GM19397 (cell line): Measurements from ENCODE around the gene ADGRG1.

ENCODE experiments used
- ATAC-seq: cut with Tn5 transposase; IDR thresholded peaks from one replicate; pipeline ENCODE4 v1.9.1; 2021; ENCODE audit warnings: mild to moderate bottlenecking, moderate library complexity; ENCODE audit not compliant: unreplicated experiment

The ADGRG1 gene

DNA sequence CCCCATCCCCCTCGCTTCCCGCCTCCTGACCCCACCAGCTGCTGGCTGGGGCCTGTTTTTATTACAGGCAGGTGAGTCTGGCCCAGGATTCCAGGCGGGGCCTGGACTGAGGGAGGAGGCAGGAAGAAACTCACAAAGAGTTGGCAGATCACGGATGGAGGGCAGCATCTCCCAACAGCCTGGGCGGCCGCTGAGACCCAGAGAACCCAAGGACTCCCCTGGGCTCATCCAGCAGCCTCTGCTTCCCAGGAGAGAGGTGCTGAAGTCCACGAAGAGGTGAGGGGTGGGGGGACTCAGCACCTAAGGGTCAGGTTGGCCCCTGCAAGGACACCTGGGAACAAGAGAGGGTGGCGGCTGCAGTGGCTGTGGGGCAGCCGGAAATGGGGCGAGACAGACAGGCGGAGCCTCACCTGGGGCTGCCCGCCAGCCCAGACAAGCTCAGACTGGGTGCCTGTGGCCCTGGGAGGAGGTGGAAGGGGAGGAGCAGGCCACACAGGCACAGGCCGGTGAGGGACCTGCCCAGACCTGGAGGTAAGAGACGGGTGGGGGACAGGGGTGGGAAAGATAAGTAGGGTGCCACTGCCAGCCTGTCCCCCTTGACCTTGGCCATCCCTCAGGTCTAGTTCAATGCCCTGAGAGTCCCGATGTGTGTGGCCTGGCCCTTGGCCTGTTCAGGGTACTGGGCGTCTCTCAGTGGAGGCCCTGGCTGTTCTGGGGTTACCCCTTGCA is 8.7 kb upstream of the ADGRG1 start:
- ATAC-seq, result no peak

DNA sequence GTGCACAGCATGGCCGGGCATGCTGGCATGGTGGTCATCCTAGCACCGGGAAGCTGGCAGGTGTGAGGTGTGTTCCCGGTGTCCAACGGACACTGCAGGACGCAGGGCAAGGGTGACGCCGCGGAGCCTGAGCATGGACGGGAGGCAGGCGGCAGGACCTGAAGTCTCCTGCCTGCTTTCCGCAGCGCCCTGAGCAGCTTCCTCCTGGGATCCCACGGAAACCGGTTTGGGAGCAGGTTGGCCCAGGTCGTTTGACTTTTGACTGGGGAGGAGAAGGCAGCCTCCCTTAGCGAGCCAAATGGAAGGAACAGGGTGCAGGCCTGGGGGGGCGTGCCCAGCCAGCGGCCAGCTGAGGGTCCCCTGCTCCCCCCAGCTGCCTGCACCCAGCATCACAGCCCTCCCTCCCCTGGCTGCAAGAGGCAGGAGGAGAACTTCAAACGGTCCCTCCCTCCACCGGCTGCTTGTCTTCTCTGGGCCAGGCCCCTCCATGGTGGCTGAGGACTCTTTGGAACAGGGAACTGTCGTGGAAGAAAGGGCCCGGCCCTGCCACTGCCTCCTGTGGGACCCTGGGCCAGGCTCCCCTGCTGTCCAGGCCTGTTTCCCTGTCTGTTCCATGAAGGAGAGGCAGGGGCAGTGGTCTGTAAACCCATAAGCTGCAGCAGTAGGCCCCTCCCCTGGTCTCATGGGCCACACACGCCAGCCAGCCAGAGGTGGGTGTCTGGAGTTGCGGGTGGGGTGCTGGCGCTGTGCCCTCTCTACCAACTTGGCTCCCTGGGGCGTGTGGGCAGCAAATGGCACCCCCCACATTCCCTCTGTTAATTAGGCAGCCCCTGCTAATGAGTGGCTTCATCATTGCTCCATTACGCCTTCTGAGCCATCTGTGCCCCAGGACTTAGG is 7.8 kb upstream of the ADGRG1 start:
- ATAC-seq, result no peak

DNA sequence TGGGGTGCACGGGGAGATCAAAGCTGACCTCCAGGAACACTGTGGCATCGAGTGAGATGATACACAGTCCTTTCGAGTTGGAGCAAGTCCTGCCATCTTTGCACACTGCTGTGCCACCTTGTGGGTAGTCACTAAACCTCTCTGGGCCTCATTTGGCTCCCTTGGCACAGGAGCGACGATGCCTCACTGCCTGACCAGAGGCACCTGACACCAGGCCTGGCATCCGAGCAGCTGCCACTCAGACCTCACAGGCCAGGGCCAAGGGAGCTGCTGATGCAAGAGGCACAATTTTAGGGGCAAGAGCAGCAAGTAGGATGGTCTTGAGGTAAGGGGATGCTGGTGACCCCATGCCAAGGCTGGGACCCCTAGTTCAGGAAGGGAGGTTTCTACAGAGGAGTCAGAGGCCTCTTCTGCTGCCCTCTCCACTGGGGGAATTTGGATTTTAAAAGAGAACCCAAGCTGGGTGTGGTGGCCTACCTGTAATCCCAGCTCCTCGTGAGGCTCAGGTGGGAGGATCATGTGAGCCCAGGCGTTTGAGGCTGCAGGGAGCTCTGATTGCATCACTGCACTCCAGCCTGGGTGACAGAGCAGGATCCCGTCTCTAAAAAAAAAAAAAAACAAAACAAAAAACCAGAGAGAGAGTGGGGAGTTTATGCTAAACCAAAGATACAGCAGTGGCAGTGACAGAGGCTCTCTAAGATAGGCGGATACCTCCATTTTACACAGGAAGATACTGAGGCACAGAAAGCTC is 6.7 kb upstream of the ADGRG1 start:
- no peak for ATAC-seq

DNA sequence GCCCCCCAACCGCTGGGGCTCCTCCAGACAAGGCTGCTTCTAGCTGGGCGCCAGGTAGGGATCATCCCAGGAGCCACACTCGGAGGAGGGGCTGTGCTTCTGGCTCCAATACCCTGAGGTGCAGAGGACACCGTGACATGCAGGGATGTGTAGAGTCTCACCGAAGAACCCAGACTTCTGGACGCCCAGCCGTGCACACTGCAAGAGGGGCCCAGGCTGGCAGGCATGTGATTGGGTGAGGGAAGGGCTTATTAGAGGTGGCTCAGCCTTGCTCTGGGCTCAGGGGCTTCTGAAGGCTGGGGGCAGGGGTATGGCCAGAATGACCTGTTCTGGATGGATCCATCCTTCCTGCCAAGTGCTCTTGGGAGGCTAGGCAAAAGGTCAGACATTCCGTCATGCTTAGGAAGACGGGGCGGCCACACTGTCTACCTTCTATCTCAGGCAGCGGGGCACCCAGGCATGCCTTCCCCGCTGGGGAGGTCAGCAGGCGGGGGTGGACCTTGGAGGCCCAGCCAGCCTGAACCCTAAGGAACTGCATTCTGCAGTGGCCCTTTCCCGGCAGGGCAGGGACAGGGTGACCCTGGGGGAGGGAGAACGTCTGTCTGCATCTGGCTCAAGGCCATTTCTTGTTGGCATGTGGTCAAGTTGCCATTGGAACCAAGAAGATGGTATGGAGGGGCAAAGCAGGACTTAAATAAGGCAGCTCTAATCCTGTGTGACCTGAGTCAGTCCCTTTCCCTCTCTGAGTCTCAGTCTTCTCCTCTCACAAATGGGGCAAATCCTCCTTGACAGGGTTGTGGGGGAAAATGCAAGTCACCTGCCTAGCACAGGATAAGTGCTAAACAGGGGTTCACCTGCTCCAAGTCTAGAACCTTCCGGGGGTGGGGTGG is 5.8 kb upstream of the ADGRG1 start:
- no peak for ATAC-seq

DNA sequence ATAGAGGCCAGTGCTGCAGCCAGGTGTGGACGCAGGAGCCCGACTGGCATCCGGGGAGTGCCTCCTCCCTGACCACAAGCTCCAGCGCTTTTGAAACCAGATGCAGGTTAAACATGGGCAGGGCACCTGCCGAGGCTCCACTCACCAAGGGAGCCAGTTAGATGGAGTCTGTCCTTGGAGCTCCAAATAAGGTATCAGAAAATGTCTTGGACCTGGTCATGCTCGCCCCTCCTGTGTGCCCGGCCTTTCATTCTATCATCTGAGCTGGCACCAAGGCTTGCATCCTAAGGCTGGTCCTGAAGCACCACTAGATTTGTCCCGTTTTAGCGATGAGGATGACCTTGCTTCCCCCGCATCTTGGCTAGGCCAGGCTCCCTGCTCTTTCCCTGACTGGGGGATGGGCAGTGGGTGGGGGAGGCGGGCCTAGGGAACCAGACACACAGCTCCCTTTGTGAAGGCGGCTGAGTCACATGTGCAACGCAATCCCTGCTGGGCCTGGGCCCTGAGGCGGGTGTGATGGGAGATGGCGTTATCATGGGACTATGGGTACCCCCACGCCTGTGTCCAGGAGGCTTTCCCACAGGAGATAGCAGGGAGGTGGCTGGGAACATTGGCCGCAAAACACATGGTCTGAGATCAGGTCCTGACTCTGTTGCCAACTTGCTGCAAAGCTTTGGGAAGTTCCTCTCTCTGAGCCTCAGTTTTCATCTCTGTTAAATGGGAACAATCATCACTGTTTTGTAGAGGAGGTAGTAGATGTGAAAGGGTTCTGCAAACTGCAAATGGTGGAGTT is 5.0 kb upstream of the ADGRG1 start:
- no peak for ATAC-seq

DNA sequence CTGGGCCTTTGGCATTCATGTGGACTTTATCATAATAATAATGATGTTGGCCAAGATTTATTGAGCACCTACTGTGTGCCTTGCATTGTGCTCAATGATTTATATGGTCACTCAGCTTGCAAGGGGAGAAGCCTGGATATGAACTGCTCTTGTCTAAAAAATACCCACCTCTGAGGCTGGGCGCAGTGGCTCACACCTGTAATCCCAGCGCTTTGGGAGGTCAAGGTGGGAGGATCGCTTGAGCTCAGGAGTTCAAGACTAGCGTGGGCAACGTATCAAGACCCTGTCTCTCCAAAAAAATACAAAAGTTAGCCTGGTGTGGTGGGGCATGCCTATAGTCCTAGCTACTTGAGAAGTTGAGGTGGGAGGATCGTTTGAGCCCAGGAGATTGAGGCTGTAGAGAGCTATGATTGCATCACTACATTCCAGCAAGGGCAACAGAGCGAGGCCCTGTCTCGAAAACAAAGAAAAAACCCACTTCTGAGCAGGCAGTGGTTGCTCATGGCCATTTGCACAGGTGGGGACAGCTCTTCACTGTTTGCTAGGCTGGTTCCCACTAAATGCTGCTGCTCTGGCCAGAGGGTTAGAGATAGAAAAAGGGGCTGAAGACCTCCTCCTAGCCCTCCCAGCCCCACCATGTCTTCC is 4.3 kb upstream of the ADGRG1 start:
- no peak for ATAC-seq

DNA sequence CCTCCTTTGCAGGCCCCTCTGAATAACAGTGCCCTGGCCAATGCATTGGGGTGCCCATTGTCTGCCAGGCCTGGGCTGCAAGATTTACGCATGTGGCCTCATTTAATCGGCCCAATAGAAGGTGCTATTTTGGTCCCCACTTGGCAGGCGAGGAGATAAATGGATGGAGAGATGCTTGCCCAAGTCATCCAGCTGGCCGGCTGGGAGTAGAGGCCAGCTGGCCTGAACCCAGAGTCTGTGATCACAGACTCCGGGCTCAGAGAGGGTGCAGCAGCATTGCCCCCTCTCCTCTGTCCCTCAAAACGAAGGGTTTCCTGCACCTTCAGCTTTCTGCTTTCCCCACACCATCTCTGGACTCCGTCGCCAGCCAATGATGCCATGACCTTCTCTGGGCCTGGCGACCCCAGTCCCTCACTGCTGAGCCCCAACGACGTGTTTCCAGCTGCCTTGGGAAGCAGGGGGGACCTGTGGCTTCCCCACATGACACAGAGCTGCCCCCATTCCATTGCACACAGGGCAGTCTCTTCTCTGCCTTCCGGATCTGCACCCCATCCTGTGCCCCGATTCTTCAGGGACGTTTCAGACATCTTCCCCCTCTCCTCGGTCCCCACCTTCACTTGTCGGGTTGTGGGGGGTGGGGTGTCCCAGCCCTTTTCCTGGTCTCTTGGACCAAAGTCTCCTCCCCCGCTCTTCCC is 3.5 kb upstream of the ADGRG1 start:
- no peak for ATAC-seq

DNA sequence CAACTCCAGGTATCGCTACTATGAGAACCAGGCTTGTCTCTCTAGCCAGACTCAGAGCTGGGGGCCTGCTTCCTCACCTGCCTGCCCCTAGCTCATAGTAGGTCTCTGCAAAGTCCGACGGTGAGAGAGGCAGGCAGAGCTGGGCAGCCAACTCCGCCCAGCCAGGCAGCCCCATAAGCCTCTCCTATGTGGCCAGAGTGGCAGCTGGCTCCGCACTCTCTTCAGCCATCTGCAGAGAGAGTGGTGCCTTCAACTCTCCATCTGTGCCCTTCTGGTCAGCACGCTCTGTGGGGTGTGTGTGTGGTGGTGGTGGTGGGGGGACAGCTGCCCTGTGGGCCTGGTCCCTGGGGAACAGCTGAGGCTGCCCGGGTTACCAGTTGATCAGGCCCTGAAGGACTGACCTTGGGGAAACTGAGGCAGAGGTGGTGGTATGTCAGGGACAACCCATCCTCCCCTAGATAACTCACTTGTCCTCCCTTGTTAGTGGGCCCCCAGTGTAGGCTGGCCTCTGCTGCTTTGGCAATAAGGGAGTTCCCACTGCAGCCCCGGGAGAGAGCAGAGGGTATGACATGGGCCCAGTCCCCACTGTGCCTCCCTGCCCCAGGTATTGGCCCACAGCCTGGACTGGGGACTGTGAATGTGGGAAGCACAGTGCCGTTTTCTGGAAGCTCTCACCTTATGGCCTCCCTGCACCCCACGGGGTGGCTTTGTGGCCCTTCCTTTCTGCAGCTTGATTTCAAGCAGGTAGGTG is 1.8 kb upstream of the ADGRG1 start:
- ATAC-seq, result no peak

DNA sequence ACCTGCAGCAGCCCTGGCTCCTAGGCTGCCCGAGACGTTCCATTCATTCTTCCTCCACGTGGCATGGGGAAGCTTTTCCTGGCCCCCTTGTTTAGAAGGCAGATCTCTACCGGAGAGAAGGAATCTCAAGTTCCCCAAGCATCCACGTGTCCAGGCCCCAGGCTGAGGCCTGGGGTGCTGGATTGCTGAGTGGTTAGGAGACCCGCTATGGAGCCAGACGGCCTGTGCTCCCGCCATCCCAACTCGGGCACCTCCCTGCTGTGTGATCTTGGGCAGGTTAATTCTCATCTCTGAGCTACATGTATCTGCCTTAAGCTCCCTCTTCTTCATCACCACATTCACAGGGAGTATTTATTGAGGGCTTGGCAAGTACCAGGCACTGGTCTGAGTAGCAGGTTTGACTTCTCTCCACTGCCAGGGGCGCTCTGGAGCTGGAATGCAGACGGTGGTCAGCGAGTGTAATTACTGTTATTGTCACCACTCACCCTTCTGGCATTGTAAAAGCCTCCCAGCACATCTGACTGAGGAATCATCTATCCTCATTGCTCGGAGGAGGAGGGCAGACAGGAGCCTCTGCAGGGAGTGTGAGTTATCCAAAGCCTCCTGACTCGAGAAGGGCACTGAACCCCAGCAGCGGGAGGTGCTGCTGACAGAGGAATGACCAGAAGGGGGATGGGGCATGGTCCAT is 1.1 kb upstream of the ADGRG1 start:
- ATAC-seq, result no peak

DNA sequence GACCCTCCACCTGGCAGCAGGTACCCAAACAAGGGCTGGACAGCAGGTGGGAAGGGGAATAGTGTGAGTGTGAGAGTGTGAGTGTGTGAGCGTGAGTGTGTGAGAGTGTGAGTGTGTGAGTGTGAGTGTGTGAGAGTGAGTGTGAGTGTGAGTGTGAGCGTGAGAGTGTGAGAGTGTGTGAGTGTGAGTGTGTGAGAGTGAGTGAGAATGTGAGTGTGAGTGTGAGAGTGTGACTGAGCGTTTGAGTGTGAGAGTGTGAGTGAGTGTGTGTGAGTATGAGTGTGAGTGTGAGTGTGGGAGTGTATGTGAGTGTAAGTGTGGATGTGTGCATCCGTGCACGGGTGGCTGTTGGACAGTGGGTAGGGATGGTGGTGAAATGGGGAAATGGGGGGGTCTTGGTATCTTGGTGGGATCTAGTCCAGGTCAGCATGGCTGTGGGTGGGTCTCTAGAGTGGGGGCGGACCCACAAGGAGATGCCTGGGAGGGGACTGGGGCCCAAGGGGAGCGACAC is 408 bp downstream of the ADGRG1 start:
- no peak for ATAC-seq

DNA sequence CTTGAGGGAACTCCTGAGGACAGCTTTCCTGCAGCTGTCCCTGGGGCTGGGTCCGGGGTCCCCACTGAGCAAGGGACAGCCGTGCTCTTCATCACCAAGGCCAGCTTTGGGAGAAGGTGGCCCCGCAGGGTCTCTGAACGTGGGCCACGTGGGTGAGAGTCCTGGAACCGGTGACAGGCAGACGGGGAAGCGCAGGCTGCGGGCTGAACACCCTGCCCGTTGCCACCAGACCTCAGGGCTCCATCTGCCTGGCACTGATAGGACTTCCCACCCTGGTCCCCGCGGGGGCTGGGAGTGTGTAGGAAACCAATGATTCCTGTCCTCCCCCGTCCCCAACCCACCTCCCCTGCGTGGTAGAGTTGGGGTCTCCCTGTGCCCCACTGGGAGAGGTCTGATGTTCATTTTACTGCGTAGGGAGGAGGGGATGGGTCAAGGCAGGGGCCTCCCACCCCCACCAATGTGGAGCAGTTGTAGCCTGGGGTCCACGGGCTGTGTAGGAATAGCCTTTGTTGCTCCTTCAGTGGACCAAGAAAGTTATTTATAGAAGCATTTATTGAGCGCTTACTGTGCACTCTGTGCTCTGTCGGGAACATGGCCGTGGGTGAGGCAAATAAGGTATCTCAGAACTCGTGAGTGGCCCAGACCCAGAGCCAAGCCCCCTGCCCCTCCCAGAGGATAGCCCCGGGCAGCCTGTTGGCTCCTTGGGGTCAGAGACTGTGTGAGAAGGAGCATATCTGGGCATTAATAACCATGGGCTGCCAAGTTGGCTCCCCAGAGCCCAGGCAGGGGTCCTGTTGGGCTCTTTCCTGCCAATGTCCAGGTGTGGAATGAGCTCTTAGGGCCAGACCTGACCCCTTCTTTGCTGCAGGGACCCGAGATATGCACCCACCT is 1.3 kb downstream of the ADGRG1 start:
- no peak for ATAC-seq

DNA sequence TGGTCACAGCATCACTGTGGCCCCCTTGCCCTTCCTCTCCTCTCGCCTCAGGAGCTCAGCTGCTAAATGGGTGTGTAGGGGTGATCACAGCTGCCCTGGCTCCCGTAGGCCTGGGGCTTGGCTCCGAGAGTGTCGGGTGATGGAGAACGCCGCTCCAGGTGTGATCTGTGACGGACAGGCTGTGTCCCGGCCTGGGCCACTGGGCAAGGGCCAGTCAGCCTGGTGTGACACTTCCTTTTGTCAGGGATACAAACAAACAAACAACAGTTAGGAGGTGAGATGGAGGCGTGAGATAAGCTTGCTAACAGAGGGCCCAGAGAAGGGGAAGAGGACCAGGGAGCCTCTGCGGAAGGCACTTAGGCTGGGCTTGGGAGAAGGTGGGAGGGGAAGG is 2.0 kb downstream of the ADGRG1 start:
- ATAC-seq, result no peak

DNA sequence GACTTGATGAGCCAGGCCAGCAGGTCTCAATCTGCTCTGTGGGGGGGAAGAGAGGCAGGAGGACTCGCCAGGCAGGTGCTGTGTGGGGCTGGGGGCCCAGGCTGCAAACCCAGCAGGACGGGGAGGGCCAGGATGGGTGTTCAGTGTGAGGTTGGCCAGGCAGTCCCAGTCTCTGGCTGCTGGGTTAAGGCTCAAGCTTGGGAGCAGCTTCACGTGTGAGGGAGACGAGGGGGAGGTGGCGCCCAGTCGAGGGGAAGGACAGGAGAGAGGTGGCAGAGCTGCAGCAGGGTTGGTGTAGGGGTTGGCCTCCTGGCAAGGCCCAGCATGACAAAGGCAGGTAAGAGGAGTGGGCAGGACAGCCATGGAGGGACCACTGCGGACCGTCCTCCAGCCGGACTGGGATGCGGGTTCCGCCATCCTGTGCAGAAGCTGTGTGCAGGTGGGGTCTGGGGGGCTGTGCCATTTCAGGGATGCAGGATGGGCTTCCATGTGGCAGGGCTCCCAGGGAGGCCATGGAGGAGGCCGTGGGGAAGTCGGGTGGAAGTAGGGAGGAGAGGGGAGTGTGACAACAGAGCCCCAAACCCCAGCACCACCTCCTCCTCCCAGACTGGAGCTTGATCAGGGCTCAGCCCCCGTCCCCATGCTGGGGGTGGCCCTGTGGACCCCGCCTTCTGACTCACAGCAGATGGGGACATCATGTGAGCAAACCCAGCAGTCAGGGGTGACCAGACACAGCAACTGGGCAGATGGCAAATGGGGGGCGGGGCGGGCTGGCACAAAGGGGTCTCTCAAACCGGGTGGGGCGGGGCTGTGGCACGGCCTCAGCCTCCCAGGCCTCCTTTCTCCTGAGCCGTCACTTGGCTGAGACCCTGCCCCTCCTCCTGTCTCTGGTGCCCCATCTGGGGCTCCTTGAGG is 2.8 kb downstream of the ADGRG1 start:
- ATAC-seq, result no peak

DNA sequence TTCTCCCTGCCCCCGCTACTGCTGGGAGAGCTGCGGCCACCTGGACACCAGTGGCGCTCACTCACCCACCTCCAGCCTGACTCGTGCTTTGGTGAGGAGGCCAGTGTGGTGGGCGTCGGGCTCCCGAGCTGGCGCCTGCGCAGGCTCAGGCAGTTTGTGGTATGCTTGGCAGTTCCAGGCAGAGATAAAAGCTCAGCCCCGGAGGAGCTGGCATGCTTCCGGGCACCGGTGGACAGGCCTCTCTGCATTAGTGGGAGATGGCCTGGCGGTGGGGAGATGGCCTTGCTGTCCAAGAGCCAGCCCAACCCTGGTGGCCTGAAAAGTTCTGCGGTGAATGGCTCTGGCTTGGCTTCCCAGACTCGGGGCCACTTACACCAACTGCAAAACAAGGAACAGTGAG is 4.1 kb downstream of the ADGRG1 start:
- no peak for ATAC-seq

DNA sequence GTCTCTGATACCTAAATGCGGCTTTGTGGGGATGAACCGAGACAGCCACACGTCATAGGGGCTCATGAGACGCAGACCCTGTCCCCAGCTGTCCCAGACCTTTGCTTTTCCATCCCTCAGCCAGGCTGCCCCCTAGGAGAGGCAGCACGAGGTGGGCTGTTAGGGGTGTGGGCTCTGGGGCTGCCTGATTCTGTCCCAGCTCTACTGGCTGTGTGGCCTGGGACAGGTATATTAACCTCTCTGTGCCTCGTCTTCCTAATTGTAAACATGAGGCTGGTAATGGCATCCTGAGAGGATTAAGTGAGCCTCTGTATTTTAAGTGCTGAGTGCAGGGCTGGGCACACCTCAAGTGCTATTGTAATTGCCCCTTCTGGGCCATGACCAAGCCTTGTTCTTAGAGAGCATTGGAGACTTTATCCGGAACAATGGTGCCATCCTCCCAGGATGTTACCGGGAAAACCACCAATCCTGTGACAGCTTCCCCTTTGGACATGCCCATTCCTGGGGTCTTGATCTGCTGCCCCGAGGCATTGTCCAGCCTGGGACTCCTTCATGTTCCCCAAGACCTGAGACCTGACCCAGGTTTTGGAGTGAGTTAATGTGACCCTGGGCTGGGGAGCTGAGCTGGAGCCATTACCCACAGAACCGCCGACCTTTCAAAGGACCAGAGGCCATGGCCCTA is 5.1 kb downstream of the ADGRG1 start:
- ATAC-seq, result no peak
